ENCODE results near the gene COG7. TPM values are rescaled to one million over a fixed set of nuclear protein-coding genes. Genes with fewer than 3 reads are reported as not detected.

COG7 gene
- 13.9 to 18.7 TPM (median 17.6 TPM) in 5 replicates for total RNA-seq (2022; extraction: Qiagen RNA extraction; ENCODE audit: low read depth)

GRCh38 chr16:23452572-23453337 is at the start of gene COG7:
Gene COG7, minus strand, starts transcription at chr16:23453189. Its CDS starts 195 bp downstream, at chr16:23452994.

Other genes with a start within 250 kb of the COG7 start
- 0.05 to 0.26 TPM (median 0.18 TPM) in 4 of 5 replicates, not detected in the other for gene SCNN1B, start 150.9 kb downstream of the COG7 start, total RNA-seq (2022; extraction: Qiagen RNA extraction; ENCODE audit: low read depth)
- 27.5 to 30.2 TPM (median 29.4 TPM) in 5 replicates for gene GGA2, start 57.3 kb upstream of the COG7 start, total RNA-seq (2022; extraction: Qiagen RNA extraction; ENCODE audit: low read depth)
- 23.5 to 32.6 TPM (median 30.8 TPM) in 5 replicates for gene EARS2, start 104.2 kb upstream of the COG7 start, total RNA-seq (2022; extraction: Qiagen RNA extraction; ENCODE audit: low read depth)
- 39.0 to 60.1 TPM (median 55.9 TPM) in 5 replicates for gene UBFD1, start 104.5 kb upstream of the COG7 start, total RNA-seq (2022; extraction: Qiagen RNA extraction; ENCODE audit: low read depth)
- gene NDUFAB1, start 143.1 kb upstream of the COG7 start, total RNA-seq (2022; extraction: Qiagen RNA extraction; ENCODE audit: low read depth): 163 to 188 TPM (median 181 TPM) in 5 replicates
- gene PALB2, start 188.1 kb upstream of the COG7 start, total RNA-seq (2022; extraction: Qiagen RNA extraction; ENCODE audit: low read depth): 9.3 to 13.1 TPM (median 12.3 TPM) in 5 replicates
- gene DCTN5, start 188.3 kb upstream of the COG7 start, total RNA-seq (2022; extraction: Qiagen RNA extraction; ENCODE audit: low read depth): 63.6 to 75.5 TPM (median 72.7 TPM) in 5 replicates
- gene PLK1, start 225.7 kb upstream of the COG7 start, total RNA-seq (2022; extraction: Qiagen RNA extraction; ENCODE audit: low read depth): 153 to 178 TPM (median 167 TPM) in 5 replicates

Measured in A549 treated with RU486 at 1 μM for 4 hours (cell line).